Measurements from ENCODE around the gene PHC3. TPM values are rescaled to one million over a fixed set of nuclear protein-coding genes. Genes with fewer than 3 reads are reported as not detected.

Gene PHC3
- total and polyA plus RNA-seq, 2 of the 13 experiments (the other 11 are each of a cell fraction or from before 2014, with no cell fraction given) = 24.1 to 49.0 TPM

- TF ChIP-seq PREB (CRISPR knock-in tag; IDR thresholded peaks at IDR 0.05) (no peak), ZNF564 (CRISPR knock-in tag; IDR thresholded peaks at IDR 0.05) (no peak), THAP8 (CRISPR knock-in tag; IDR thresholded peaks at IDR 0.05; ENCODE audit: borderline replicate concordance) (no peak), RFXAP (CRISPR knock-in tag; IDR thresholded peaks at IDR 0.05; ENCODE audit: borderline replicate concordance) (no peak), DNMT3B (CRISPR knock-in tag; conservative IDR thresholded peaks at IDR 0.05) (no peak), ZBTB8A (CRISPR knock-in tag; IDR thresholded peaks at IDR 0.05; ENCODE audit: borderline replicate concordance, low read depth) (no peak), DRAP1 (CRISPR knock-in tag; IDR thresholded peaks at IDR 0.05) (no peak), ZNF280D (CRISPR knock-in tag; IDR thresholded peaks at IDR 0.05) (no peak), ZNF121 (CRISPR knock-in tag; IDR thresholded peaks at IDR 0.05) (no peak), HMG20B (CRISPR knock-in tag; conservative IDR thresholded peaks at IDR 0.05) (no peak), ZNF580 (CRISPR knock-in tag; IDR thresholded peaks at IDR 0.05; ENCODE audit: borderline replicate concordance, low read depth) (no peak), ZBTB40 (IDR thresholded peaks at IDR 0.05) (no peak), ZBTB40 (CRISPR knock-in tag; IDR thresholded peaks at IDR 0.05) (no peak), ZFP90 (CRISPR knock-in tag; IDR thresholded peaks at IDR 0.05; ENCODE audit: borderline replicate concordance) (no peak), ZNF629 (CRISPR knock-in tag; conservative IDR thresholded peaks at IDR 0.05) (peak; percentile 36; the same call in 1 of the 2 replicates)
Observed at GRCh38 chr3:170076715-170077238, 104.8 kb downstream of the PHC3 start (continued).
